H1 (cell line): ENCODE results near the gene PRKN.

Source experiments
- ASH2L ChIP-seq: fragments of 200-600, 300-600 bp; sonication (generic); IDR thresholded peaks from one replicate; pipeline ENCODE4 v1.7.1; 2017; ENCODE audit warnings: low read length
- EP300 ChIP-seq, 2 experiments: IDR thresholded peaks; 1 replicate in 1 of 2; 2 replicates in 1 of 2; pipeline ENCODE4 v1.6.1; 2011 to 2012; ENCODE audit warnings: low read depth in 2 of 2, low read length in 2 of 2, mild to moderate bottlenecking in 2 of 2, borderline replicate concordance in 1 of 2, inconsistent platforms in 1 of 2, moderate library complexity in 1 of 2
- EZH2 ChIP-seq: fragments of 200-600 bp; sonication (generic); IDR thresholded peaks from 2 replicates; pipeline ENCODE4 v1.7.1; 2012; ENCODE audit warnings: low read depth, mild to moderate bottlenecking, moderate library complexity, low read length, inconsistent platforms; ENCODE audit not compliant: severe bottlenecking
- HDAC6 ChIP-seq: IDR thresholded peaks from one replicate; pipeline ENCODE4 v1.7.1; 2012; ENCODE audit warnings: low read depth, mild to moderate bottlenecking, inconsistent platforms, low read length, moderate library complexity
- JUND ChIP-seq: IDR thresholded peaks from 2 replicates; pipeline ENCODE4 v1.6.1; 2011; ENCODE audit warnings: mild to moderate bottlenecking, improper control_type of control experiment, low read length
- MAFK ChIP-seq: IDR thresholded peaks from 2 replicates; pipeline ENCODE4 v1.6.1; 2012; ENCODE audit warnings: low read depth, mild to moderate bottlenecking, improper control_type of control experiment, low read length
- POLR2A ChIP-seq, 2 experiments: IDR thresholded peaks; 1 replicate in 1 of 2; 2 replicates in 1 of 2; pipeline ENCODE4 v1.6.1; 2011; ENCODE audit warnings: low read depth in 2 of 2, low read length in 2 of 2, mild to moderate bottlenecking in 2 of 2; ENCODE audit errors: control extremely low read depth in 1 of 2
- POLR2AphosphoS5 ChIP-seq: IDR thresholded peaks from 2 replicates; pipeline ENCODE4 v1.6.1; 2011; ENCODE audit warnings: low read depth, low read length
- RAD21 ChIP-seq, 2 experiments: IDR thresholded peaks in 1 of 2; conservative IDR thresholded peaks in 1 of 2; 2 replicates each; pipeline ENCODE4 v1.6.1; 2011; ENCODE audit warnings: low read depth in 2 of 2, low read length in 2 of 2, improper control_type of control experiment in 1 of 2, inconsistent platforms in 1 of 2, mild to moderate bottlenecking in 1 of 2, moderate library complexity in 1 of 2
- SIRT6 ChIP-seq: IDR thresholded peaks from one replicate; pipeline ENCODE4 v1.7.1; 2012; ENCODE audit warnings: low read length, inconsistent platforms
- SRF ChIP-seq: IDR thresholded peaks from 2 replicates; pipeline ENCODE4 v1.6.1; 2011; ENCODE audit warnings: mild to moderate bottlenecking, low read depth, low read length, moderate library complexity
- TBP ChIP-seq: IDR thresholded peaks from 2 replicates; pipeline ENCODE4 v1.6.1; 2011; ENCODE audit warnings: low read depth, low read length, improper control_type of control experiment
- TF ChIP-seq, protein P1 (sequence below), 3 experiments: IDR thresholded peaks; 1 replicate in 2 of 3; 2 replicates in 1 of 3; pipeline versions ENCODE4 v1.5.1 to v1.6.1; 2011; ENCODE audit warnings: low read length in 3 of 3, mild to moderate bottlenecking in 3 of 3, inconsistent platforms in 2 of 3, low read depth in 1 of 3, moderate library complexity in 1 of 3; ENCODE audit not compliant: insufficient read depth in 1 of 3; ENCODE audit errors: control extremely low read depth in 1 of 3
- TF ChIP-seq, protein P2 (sequence below): IDR thresholded peaks from 2 replicates; pipeline ENCODE4 v1.6.1; 2012; ENCODE audit warnings: low read length, inconsistent platforms

DNA sequence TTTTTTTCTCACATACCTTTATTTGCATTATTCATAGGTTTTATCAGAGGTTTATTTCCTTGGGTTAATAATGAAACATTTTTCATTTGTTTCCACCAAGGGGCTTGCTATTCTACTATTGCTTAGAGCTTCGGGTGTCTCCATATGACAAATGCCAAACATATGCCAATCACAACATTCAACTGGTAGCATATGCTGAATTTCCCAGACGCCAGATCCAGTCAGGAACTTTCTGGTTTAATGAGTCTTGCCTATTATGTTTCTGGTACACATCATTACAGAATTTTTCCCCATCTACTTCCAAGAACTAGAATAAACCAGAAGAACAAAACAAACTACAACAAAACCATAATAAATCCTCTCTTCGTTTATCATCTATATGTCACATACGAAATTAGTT is 180.7 kb downstream of the PRKN start:
- TF ChIP-seq, protein P1, sequence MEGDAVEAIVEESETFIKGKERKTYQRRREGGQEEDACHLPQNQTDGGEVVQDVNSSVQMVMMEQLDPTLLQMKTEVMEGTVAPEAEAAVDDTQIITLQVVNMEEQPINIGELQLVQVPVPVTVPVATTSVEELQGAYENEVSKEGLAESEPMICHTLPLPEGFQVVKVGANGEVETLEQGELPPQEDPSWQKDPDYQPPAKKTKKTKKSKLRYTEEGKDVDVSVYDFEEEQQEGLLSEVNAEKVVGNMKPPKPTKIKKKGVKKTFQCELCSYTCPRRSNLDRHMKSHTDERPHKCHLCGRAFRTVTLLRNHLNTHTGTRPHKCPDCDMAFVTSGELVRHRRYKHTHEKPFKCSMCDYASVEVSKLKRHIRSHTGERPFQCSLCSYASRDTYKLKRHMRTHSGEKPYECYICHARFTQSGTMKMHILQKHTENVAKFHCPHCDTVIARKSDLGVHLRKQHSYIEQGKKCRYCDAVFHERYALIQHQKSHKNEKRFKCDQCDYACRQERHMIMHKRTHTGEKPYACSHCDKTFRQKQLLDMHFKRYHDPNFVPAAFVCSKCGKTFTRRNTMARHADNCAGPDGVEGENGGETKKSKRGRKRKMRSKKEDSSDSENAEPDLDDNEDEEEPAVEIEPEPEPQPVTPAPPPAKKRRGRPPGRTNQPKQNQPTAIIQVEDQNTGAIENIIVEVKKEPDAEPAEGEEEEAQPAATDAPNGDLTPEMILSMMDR (IDR thresholded peaks at IDR 0.05; ENCODE audit: control extremely low read depth in 1 of 3, insufficient read depth in 1 of 3, low read depth in 1 of 3, low read length in 3 of 3): no peak
- TF ChIP-seq EZH2 (no peak), POLR2A (IDR thresholded peaks at IDR 0.05; ENCODE audit: control extremely low read depth in 1 of 2, low read depth in 2 of 2, low read length in 2 of 2) (no peak), POLR2AphosphoS5 (no peak), RAD21 (IDR thresholded peaks at IDR 0.05 in 1 of 2, conservative IDR thresholded peaks at IDR 0.05 in 1 of 2; ENCODE audit: low read depth in 2 of 2, low read length in 2 of 2) (no peak), TBP (no peak), JUND (no peak), ASH2L (no peak), EP300 (IDR thresholded peaks at IDR 0.05; ENCODE audit: borderline replicate concordance in 1 of 2, low read depth in 2 of 2, low read length in 2 of 2) (no peak), HDAC6 (no peak), SRF (no peak), MAFK (no peak), SIRT6 (no peak)
- TF ChIP-seq, protein P2, sequence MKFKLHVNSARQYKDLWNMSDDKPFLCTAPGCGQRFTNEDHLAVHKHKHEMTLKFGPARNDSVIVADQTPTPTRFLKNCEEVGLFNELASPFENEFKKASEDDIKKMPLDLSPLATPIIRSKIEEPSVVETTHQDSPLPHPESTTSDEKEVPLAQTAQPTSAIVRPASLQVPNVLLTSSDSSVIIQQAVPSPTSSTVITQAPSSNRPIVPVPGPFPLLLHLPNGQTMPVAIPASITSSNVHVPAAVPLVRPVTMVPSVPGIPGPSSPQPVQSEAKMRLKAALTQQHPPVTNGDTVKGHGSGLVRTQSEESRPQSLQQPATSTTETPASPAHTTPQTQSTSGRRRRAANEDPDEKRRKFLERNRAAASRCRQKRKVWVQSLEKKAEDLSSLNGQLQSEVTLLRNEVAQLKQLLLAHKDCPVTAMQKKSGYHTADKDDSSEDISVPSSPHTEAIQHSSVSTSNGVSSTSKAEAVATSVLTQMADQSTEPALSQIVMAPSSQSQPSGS: no peak
